ENCODE measurements around the gene UBTD1. TPM values are rescaled to one million over a fixed set of nuclear protein-coding genes. Genes with fewer than 3 reads are reported as not detected.

The UBTD1 gene
- total RNA-seq, 1 experiment from 2014 or later: 10.6 TPM

- DNase-seq (ENCODE audit: low spot score): no peak
Observed at GRCh38 chr10:97618285-97618684, 119.6 kb downstream of the UBTD1 start.

- no peak for DNase-seq (ENCODE audit: low spot score)
Observed at GRCh38 chr10:97618733-97619132, 120.0 kb downstream of the UBTD1 start.

Other genes with a start within 250 kb of the UBTD1 start
- 9.5 and 10.6 TPM in 2 replicates for gene ARHGAP19, start 206.3 kb upstream of the UBTD1 start, total RNA-seq (2014; rRNA removed; shearing (Covaris generic))
- 0.89 and 1.6 TPM in 2 replicates for gene FRAT1, start 179.7 kb upstream of the UBTD1 start, total RNA-seq (2014; rRNA removed; shearing (Covaris generic))
- 6.2 and 11.0 TPM in 2 replicates for gene FRAT2, start 164.2 kb upstream of the UBTD1 start, total RNA-seq (2014; rRNA removed; shearing (Covaris generic))
- gene RRP12, start 97.6 kb upstream of the UBTD1 start, total RNA-seq (2014; rRNA removed; shearing (Covaris generic)): 14.4 and 17.9 TPM in 2 replicates
- 784 and 853 TPM in 2 replicates for gene PGAM1, start 72.7 kb upstream of the UBTD1 start, total RNA-seq (2014; rRNA removed; shearing (Covaris generic))
- 75.0 and 87.7 TPM in 2 replicates for gene EXOSC1, start 52.9 kb upstream of the UBTD1 start, total RNA-seq (2014; rRNA removed; shearing (Covaris generic))
- gene ZDHHC16, start 52.7 kb upstream of the UBTD1 start, total RNA-seq (2014; rRNA removed; shearing (Covaris generic)): 38.5 and 49.4 TPM in 2 replicates
- 94.0 and 107 TPM in 2 replicates for gene MMS19, start 502 bp upstream of the UBTD1 start, total RNA-seq (2014; rRNA removed; shearing (Covaris generic))
- gene ANKRD2, start 73.9 kb downstream of the UBTD1 start, total RNA-seq (2014; rRNA removed; shearing (Covaris generic)): 0.15 TPM in 1 of 2 replicates, not detected in the other
- gene HOGA1, start 85.5 kb downstream of the UBTD1 start, total RNA-seq (2014; rRNA removed; shearing (Covaris generic)): 0.97 and 1.3 TPM in 2 replicates
- gene C10orf62, start 90.8 kb downstream of the UBTD1 start, total RNA-seq (2014; rRNA removed; shearing (Covaris generic)): not detected in 2 replicates
- gene MORN4, start 134.6 kb downstream of the UBTD1 start, total RNA-seq (2014; rRNA removed; shearing (Covaris generic)): 4.2 and 5.6 TPM in 2 replicates
- gene PI4K2A, start 141.7 kb downstream of the UBTD1 start, total RNA-seq (2014; rRNA removed; shearing (Covaris generic)): 10.8 and 10.9 TPM in 2 replicates
- gene AVPI1, start 188.3 kb downstream of the UBTD1 start, total RNA-seq (2014; rRNA removed; shearing (Covaris generic)): 26.8 and 32.1 TPM in 2 replicates
- 33.4 and 46.1 TPM in 2 replicates for gene MARVELD1, start 214.8 kb downstream of the UBTD1 start, total RNA-seq (2014; rRNA removed; shearing (Covaris generic))
- 10.2 and 13.1 TPM in 2 replicates for gene ZFYVE27, start 238.2 kb downstream of the UBTD1 start, total RNA-seq (2014; rRNA removed; shearing (Covaris generic))

Data from H4 (cell line).